WTC11 (cell line): Measurements from ENCODE around the gene GNG14. TPM values are rescaled to one million over a fixed set of nuclear protein-coding genes. Genes with fewer than 3 reads are reported as not detected.

ENCODE experiments used
- ATAC-seq: fragments of 200-7000 bp; cut with Tn5 transposase; 2 replicates; pipeline ENCODE4 v1.10.0; 2021; ENCODE audit warnings: mild to moderate bottlenecking, moderate library complexity
- CTCF ChIA-PET: fragments of 300-600 bp; sonication (Branson Sonifier 250); formaldehyde crosslinking; loops from one replicate; lab custom pipeline; 2021; ENCODE audit warnings: antibody characterized with exemption; lab: Charles Lee
- POLR2A ChIA-PET: fragments of 350-600 bp; sonication (Branson Sonifier 250); formaldehyde crosslinking; loops from one replicate; lab custom pipeline; 2021; ENCODE audit warnings: antibody characterized with exemption; lab: Charles Lee
- DNase-seq: peaks from one replicate; pipeline ENCODE4 v3.0.0; 2021; ENCODE audit warnings: low spot score
- H3K27ac Mint-ChIP-seq: 2 replicates; pipeline ENCODE4 v1.8.0; 2021; ENCODE audit warnings: mixed read lengths
- H3K27me3 Mint-ChIP-seq: 2 replicates; pipeline ENCODE4 v1.8.0; 2021; ENCODE audit warnings: low read depth, mild to moderate bottlenecking, moderate library complexity, mixed read lengths
- H3K36me3 Mint-ChIP-seq: 2 replicates; pipeline ENCODE4 v1.8.0; 2021; ENCODE audit warnings: mixed read lengths
- H3K4me1 Mint-ChIP-seq: 2 replicates; pipeline ENCODE4 v1.8.0; 2022; ENCODE audit warnings: mixed read lengths
- H3K4me3 Mint-ChIP-seq: 2 replicates; pipeline ENCODE4 v1.8.0; 2021; ENCODE audit warnings: mild to moderate bottlenecking, moderate library complexity, mixed read lengths
- H3K9me3 Mint-ChIP-seq: 2 replicates; pipeline ENCODE4 v1.8.0; 2021; ENCODE audit warnings: mixed read lengths
- ATF1 ChIP-seq: sonication (generic); formaldehyde crosslinking; IDR thresholded peaks from 2 replicates; pipeline ENCODE4 v1.8.1; 2023; ENCODE audit warnings: mild to moderate bottlenecking, moderate library complexity, missing genetic modification reagents
- GRHL2 ChIP-seq: fragments of 250-450 bp; sonication (Bioruptor Pico); IDR thresholded peaks from 2 replicates; pipeline ENCODE4 v1.8.0; 2022; ENCODE audit warnings: mild to moderate bottlenecking, moderate library complexity; ENCODE audit not compliant: insufficient replicate concordance, severe bottlenecking
- HMGA2 ChIP-seq: fragments of 250-450 bp; sonication (Bioruptor Pico); IDR thresholded peaks from 2 replicates; pipeline ENCODE4 v1.4.0; 2021; ENCODE audit warnings: mild to moderate bottlenecking, moderate library complexity
- NR2C2 ChIP-seq: sonication (generic); formaldehyde crosslinking; IDR thresholded peaks from 2 replicates; pipeline ENCODE4 v1.8.0; 2022; ENCODE audit warnings: mild to moderate bottlenecking, missing genetic modification reagents
- PRRX2 ChIP-seq: fragments of 250-450 bp; sonication (Bioruptor Pico); IDR thresholded peaks from 2 replicates; pipeline ENCODE4 v1.8.0; 2021; ENCODE audit warnings: mild to moderate bottlenecking
- RELA ChIP-seq: sonication (generic); formaldehyde crosslinking; IDR thresholded peaks from 2 replicates; pipeline ENCODE4 v1.8.1; 2022; ENCODE audit warnings: missing genetic modification reagents, mild to moderate bottlenecking, borderline replicate concordance
- TEAD1 ChIP-seq: sonication (generic); formaldehyde crosslinking; IDR thresholded peaks from 2 replicates; pipeline ENCODE4 v1.8.0; 2022; ENCODE audit warnings: mild to moderate bottlenecking, missing genetic modification reagents
- TP53 ChIP-seq: sonication (generic); formaldehyde crosslinking; IDR thresholded peaks from 2 replicates; pipeline ENCODE4 v1.8.1; 2023; ENCODE audit warnings: mild to moderate bottlenecking, missing genetic modification reagents
- ZNF121 ChIP-seq: sonication (generic); formaldehyde crosslinking; IDR thresholded peaks from 2 replicates; pipeline ENCODE4 v1.8.0; 2023; ENCODE audit warnings: missing genetic modification reagents
- ZNF317 ChIP-seq: sonication (generic); formaldehyde crosslinking; IDR thresholded peaks from 2 replicates; pipeline ENCODE4 v1.8.1; 2023; ENCODE audit warnings: low read depth, mild to moderate bottlenecking, moderate library complexity, missing genetic modification reagents, borderline replicate concordance
- ZNF396 ChIP-seq: fragments of 250-450 bp; sonication (Bioruptor Pico); IDR thresholded peaks from 2 replicates; pipeline ENCODE4 v1.8.0; 2021; ENCODE audit warnings: mild to moderate bottlenecking, moderate library complexity, borderline replicate concordance
- ZNF416 ChIP-seq: fragments of 250-450 bp; sonication (Bioruptor Pico); IDR thresholded peaks from 2 replicates; pipeline ENCODE4 v1.9.0; 2021; ENCODE audit warnings: mild to moderate bottlenecking, inconsistent platforms
- total RNA-seq: library from RNA; stranded (reverse); gene quantifications from 3 replicates; pipeline ENCODE4 v1.2.3, GENCODE V29; 2021
- TF ChIP-seq, protein P1 (sequence below): sonication (generic); formaldehyde crosslinking; IDR thresholded peaks from 2 replicates; pipeline ENCODE4 v1.8.1; 2022; ENCODE audit warnings: low read depth, mild to moderate bottlenecking, moderate library complexity, missing genetic modification reagents, borderline replicate concordance
- TF ChIP-seq, protein P2 (sequence below): sonication (generic); formaldehyde crosslinking; IDR thresholded peaks from 2 replicates; pipeline ENCODE4 v1.8.0; 2022; ENCODE audit warnings: mild to moderate bottlenecking, missing genetic modification reagents
- TF ChIP-seq, protein P3 (sequence below): sonication (generic); formaldehyde crosslinking; conservative IDR thresholded peaks from 2 replicates; pipeline ENCODE4 v1.8.1; 2022; ENCODE audit warnings: mild to moderate bottlenecking, missing genetic modification reagents
- TF ChIP-seq, protein P4 (sequence below): sonication (generic); formaldehyde crosslinking; IDR thresholded peaks from 2 replicates; pipeline ENCODE4 v1.8.0; 2022; ENCODE audit warnings: mild to moderate bottlenecking, missing genetic modification reagents
- TF ChIP-seq, protein P5 (sequence below): sonication (generic); formaldehyde crosslinking; conservative IDR thresholded peaks from 2 replicates; pipeline ENCODE4 v1.8.1; 2023; ENCODE audit warnings: mild to moderate bottlenecking, low read depth, missing genetic modification reagents, moderate library complexity
- TF ChIP-seq, protein P6 (sequence below): sonication (generic); formaldehyde crosslinking; IDR thresholded peaks from 2 replicates; pipeline ENCODE4 v1.8.1; 2022; ENCODE audit warnings: low read depth, missing genetic modification reagents, borderline replicate concordance
- TF ChIP-seq, protein P7 (sequence below): sonication (generic); formaldehyde crosslinking; IDR thresholded peaks from 2 replicates; pipeline ENCODE4 v1.8.1; 2023; ENCODE audit warnings: mild to moderate bottlenecking, missing genetic modification reagents, borderline replicate concordance

Gene GNG14
- total RNA-seq, 1 experiment from 2014 or later: not detected

DNA sequence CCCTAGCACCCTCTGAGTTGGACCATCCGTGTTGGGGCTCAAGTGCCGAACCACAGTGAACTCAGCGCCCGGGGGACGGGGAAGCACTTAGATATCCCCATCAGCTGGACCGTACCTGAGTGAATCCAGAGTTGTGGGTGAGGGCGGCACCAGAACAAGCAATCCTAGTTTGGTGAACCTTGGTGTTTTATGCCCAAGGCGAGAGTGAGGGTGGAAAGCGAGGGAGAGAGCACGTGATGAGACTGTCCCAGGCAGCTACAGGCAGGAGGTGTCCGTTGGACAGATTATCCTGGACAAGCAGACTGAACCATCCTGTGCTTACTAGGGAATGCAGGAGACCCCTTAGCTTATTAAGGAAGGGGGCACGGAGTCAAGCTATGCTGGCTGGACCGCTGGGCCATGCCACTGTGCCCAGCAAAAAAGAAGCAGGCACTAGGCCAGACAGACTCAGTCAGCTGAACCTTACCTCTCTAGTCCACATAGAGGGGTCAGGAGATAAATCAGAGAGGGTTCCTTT lies 50.1 kb downstream of the GNG14 start:
- no peak overlapping the region for H3K27ac Mint-ChIP-seq
- CTCF ChIA-PET: interaction anchor here (1.7 kb wide), 1 partner anchor 23 kb away, joined by 14 read pairs; no protein-coding TSS in a partner anchor
- ATAC-seq: no peak
- H3K4me1 Mint-ChIP-seq: peaks cover 20% of the 10 kb centered on the region
- POLR2A ChIA-PET: interaction anchor here (1.3 to 5.3 kb wide), 2 partner anchors 15 to 42 kb away, joined by 4 to 44 read pairs; partner anchors contain the start of genes FBXW9 and TNPO2
- peaks cover 19% of the 10 kb centered on the region for H3K36me3 Mint-ChIP-seq
- TF ChIP-seq GRHL2 (CRISPR knock-in tag) (no peak), ZNF396 (CRISPR knock-in tag) (no peak), RELA (CRISPR knock-in tag) (no peak), ZNF416 (CRISPR knock-in tag) (no peak), PRRX2 (CRISPR knock-in tag) (no peak), ZNF317 (CRISPR knock-in tag) (no peak), HMGA2 (CRISPR knock-in tag) (no peak), ZNF121 (no peak), TP53 (CRISPR knock-in tag) (no peak), TEAD1 (CRISPR knock-in tag) (no peak), ATF1 (no peak), NR2C2 (no peak)
- TF ChIP-seq, protein P1, sequence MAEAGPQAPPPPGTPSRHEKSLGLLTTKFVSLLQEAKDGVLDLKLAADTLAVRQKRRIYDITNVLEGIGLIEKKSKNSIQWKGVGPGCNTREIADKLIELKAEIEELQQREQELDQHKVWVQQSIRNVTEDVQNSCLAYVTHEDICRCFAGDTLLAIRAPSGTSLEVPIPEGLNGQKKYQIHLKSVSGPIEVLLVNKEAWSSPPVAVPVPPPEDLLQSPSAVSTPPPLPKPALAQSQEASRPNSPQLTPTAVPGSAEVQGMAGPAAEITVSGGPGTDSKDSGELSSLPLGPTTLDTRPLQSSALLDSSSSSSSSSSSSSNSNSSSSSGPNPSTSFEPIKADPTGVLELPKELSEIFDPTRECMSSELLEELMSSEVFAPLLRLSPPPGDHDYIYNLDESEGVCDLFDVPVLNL (CRISPR knock-in tag): no peak
- TF ChIP-seq, protein P2, sequence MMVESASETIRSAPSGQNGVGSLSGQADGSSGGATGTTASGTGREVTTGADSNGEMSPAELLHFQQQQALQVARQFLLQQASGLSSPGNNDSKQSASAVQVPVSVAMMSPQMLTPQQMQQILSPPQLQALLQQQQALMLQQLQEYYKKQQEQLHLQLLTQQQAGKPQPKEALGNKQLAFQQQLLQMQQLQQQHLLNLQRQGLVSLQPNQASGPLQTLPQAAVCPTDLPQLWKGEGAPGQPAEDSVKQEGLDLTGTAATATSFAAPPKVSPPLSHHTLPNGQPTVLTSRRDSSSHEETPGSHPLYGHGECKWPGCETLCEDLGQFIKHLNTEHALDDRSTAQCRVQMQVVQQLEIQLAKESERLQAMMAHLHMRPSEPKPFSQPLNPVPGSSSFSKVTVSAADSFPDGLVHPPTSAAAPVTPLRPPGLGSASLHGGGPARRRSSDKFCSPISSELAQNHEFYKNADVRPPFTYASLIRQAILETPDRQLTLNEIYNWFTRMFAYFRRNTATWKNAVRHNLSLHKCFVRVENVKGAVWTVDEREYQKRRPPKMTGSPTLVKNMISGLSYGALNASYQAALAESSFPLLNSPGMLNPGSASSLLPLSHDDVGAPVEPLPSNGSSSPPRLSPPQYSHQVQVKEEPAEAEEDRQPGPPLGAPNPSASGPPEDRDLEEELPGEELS: no peak
- TF ChIP-seq, protein P3, sequence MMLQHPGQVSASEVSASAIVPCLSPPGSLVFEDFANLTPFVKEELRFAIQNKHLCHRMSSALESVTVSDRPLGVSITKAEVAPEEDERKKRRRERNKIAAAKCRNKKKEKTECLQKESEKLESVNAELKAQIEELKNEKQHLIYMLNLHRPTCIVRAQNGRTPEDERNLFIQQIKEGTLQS: no peak
- TF ChIP-seq, protein P4, sequence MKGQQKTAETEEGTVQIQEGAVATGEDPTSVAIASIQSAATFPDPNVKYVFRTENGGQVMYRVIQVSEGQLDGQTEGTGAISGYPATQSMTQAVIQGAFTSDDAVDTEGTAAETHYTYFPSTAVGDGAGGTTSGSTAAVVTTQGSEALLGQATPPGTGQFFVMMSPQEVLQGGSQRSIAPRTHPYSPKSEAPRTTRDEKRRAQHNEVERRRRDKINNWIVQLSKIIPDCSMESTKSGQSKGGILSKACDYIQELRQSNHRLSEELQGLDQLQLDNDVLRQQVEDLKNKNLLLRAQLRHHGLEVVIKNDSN (CRISPR knock-in tag): no peak
- TF ChIP-seq, protein P5, sequence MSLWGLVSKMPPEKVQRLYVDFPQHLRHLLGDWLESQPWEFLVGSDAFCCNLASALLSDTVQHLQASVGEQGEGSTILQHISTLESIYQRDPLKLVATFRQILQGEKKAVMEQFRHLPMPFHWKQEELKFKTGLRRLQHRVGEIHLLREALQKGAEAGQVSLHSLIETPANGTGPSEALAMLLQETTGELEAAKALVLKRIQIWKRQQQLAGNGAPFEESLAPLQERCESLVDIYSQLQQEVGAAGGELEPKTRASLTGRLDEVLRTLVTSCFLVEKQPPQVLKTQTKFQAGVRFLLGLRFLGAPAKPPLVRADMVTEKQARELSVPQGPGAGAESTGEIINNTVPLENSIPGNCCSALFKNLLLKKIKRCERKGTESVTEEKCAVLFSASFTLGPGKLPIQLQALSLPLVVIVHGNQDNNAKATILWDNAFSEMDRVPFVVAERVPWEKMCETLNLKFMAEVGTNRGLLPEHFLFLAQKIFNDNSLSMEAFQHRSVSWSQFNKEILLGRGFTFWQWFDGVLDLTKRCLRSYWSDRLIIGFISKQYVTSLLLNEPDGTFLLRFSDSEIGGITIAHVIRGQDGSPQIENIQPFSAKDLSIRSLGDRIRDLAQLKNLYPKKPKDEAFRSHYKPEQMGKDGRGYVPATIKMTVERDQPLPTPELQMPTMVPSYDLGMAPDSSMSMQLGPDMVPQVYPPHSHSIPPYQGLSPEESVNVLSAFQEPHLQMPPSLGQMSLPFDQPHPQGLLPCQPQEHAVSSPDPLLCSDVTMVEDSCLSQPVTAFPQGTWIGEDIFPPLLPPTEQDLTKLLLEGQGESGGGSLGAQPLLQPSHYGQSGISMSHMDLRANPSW: no peak
- TF ChIP-seq, protein P6, sequence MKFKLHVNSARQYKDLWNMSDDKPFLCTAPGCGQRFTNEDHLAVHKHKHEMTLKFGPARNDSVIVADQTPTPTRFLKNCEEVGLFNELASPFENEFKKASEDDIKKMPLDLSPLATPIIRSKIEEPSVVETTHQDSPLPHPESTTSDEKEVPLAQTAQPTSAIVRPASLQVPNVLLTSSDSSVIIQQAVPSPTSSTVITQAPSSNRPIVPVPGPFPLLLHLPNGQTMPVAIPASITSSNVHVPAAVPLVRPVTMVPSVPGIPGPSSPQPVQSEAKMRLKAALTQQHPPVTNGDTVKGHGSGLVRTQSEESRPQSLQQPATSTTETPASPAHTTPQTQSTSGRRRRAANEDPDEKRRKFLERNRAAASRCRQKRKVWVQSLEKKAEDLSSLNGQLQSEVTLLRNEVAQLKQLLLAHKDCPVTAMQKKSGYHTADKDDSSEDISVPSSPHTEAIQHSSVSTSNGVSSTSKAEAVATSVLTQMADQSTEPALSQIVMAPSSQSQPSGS (CRISPR knock-in tag): no peak
- TF ChIP-seq, protein P7, sequence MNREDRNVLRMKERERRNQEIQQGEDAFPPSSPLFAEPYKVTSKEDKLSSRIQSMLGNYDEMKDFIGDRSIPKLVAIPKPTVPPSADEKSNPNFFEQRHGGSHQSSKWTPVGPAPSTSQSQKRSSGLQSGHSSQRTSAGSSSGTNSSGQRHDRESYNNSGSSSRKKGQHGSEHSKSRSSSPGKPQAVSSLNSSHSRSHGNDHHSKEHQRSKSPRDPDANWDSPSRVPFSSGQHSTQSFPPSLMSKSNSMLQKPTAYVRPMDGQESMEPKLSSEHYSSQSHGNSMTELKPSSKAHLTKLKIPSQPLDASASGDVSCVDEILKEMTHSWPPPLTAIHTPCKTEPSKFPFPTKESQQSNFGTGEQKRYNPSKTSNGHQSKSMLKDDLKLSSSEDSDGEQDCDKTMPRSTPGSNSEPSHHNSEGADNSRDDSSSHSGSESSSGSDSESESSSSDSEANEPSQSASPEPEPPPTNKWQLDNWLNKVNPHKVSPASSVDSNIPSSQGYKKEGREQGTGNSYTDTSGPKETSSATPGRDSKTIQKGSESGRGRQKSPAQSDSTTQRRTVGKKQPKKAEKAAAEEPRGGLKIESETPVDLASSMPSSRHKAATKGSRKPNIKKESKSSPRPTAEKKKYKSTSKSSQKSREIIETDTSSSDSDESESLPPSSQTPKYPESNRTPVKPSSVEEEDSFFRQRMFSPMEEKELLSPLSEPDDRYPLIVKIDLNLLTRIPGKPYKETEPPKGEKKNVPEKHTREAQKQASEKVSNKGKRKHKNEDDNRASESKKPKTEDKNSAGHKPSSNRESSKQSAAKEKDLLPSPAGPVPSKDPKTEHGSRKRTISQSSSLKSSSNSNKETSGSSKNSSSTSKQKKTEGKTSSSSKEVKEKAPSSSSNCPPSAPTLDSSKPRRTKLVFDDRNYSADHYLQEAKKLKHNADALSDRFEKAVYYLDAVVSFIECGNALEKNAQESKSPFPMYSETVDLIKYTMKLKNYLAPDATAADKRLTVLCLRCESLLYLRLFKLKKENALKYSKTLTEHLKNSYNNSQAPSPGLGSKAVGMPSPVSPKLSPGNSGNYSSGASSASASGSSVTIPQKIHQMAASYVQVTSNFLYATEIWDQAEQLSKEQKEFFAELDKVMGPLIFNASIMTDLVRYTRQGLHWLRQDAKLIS: no peak
- peak overlapping the region; percentile 100 for H3K4me3 Mint-ChIP-seq
- no peak for DNase-seq
- no peaks in the 10 kb centered on the region for H3K9me3 Mint-ChIP-seq
- H3K27me3 Mint-ChIP-seq: no peaks in the 10 kb centered on the region; the same call in 1 of the 2 replicates
